ENCODE data around the gene C19orf81. TPM values are rescaled to one million over a fixed set of nuclear protein-coding genes. Genes with fewer than 3 reads are reported as not detected.

C19orf81 gene
- total and polyA plus RNA-seq, 2 of the 13 experiments (the other 11 are each of a cell fraction or from before 2014, with no cell fraction given): not detected

- CTCF ChIA-PET (ENCODE audit: low intra/inter-chr PET ratio, low total read pairs): no interaction called here
- BruUV-seq (replicated peaks): no TSS peak
- Histone ChIP-seq H3K9me3 (ENCODE audit: low read length) (peaks cover 3% of the 10 kb centered on the region; the same call in 1 of the 2 replicates), H2AFZ (ENCODE audit: low read length) (no peak overlapping the region), H3K79me2 (ENCODE audit: insufficient read depth, low read length) (no peaks in the 10 kb centered on the region), H3K36me3 (replicated peaks in 1 of 2; ENCODE audit: control insufficient read depth in 1 of 2, insufficient read depth in 2 of 2, low read length in 2 of 2) (no peaks in the 10 kb centered on the region), H3K9ac (ENCODE audit: insufficient read depth, low read depth, low read length) (no peak overlapping the region), H3K4me1 (ENCODE audit: insufficient read depth, low read length) (no peaks in the 10 kb centered on the region), H3K4me3 (replicated peaks in 1 of 3; ENCODE audit: insufficient read depth in 1 of 3, low read depth in 2 of 3, low read length in 3 of 3) (no peak overlapping the region), H3K4me2 (ENCODE audit: low read depth, low read length) (no peak overlapping the region), H4K20me1 (ENCODE audit: insufficient read depth, low read length) (no peaks in the 10 kb centered on the region), H3K27ac (ENCODE audit: extremely low read length, insufficient read depth, low read length) (no peak overlapping the region), H3K27me3 (ENCODE audit: control insufficient read depth in 1 of 2, insufficient read depth in 2 of 2, low read length in 2 of 2) (0 out of 5 replicates have a peak, but pooled peaks cover 0 to 5% of the 10 kb centered on the region in 2 experiments)
- DNase-seq (ENCODE audit: low spot score) (no peak), FAIRE-seq (no peak), ATAC-seq (no peak)
- 0% methylated on average over 6 of the region's 6 CpGs for WGBS (ENCODE audit: low lambda C conversion rate)
- intact Hi-C loops (cut with micrococcal nuclease; ENCODE audit: unreplicated experiment): no loop called here
- in situ Hi-C loops (cut with HindIII; ENCODE audit: extremely low pct_ligation_motif_present, low pct_unique_long_range_greater_than_20kb): no loop called here
- POLR2A ChIA-PET: no interaction called here
- no peak for TF ChIP-seq CREBL2 (CRISPR knock-in tag; IDR thresholded peaks at IDR 0.05; ENCODE audit: borderline replicate concordance)
- TF ChIP-seq NCOA5 (CRISPR knock-in tag; IDR thresholded peaks at IDR 0.05): no peak
- peak; percentile 73; the same call in 1 of the 2 replicates for TF ChIP-seq RAD51 (IDR thresholded peaks at IDR 0.05; ENCODE audit: borderline replicate concordance)
- no peak for TF ChIP-seq WIZ (CRISPR knock-in tag; IDR thresholded peaks at IDR 0.05)
- no peak for TF ChIP-seq KLF12 (CRISPR knock-in tag; IDR thresholded peaks at IDR 0.05; ENCODE audit: borderline replicate concordance)
These were observed 8.0 kb downstream of the C19orf81 start for GRCh38 chr19:50657222-50657669.

GRCh38 chr19:50657712-50658440 lies 8.6 kb downstream of the C19orf81 start:
- Histone ChIP-seq H3K9ac (ENCODE audit: insufficient read depth, low read depth, low read length) (no peak overlapping the region), H3K79me2 (ENCODE audit: insufficient read depth, low read length) (no peaks in the 10 kb centered on the region), H3K4me2 (ENCODE audit: low read depth, low read length) (no peak overlapping the region), H3K36me3 (replicated peaks in 1 of 2; ENCODE audit: control insufficient read depth in 1 of 2, insufficient read depth in 2 of 2, low read length in 2 of 2) (no peaks in the 10 kb centered on the region), H3K27me3 (ENCODE audit: control insufficient read depth in 1 of 2, insufficient read depth in 2 of 2, low read length in 2 of 2) (0 out of 5 replicates have a peak, but pooled peaks cover 0 to 5% of the 10 kb centered on the region in 2 experiments), H3K9me3 (ENCODE audit: low read length) (peaks cover 3% of the 10 kb centered on the region; the same call in 1 of the 2 replicates), H3K4me3 (replicated peaks in 1 of 3; ENCODE audit: insufficient read depth in 1 of 3, low read depth in 2 of 3, low read length in 3 of 3) (no peak overlapping the region), H2AFZ (ENCODE audit: low read length) (no peak overlapping the region), H4K20me1 (ENCODE audit: insufficient read depth, low read length) (no peaks in the 10 kb centered on the region), H3K4me1 (ENCODE audit: insufficient read depth, low read length) (no peaks in the 10 kb centered on the region), H3K27ac (ENCODE audit: extremely low read length, insufficient read depth, low read length) (no peak overlapping the region)
- 0 out of 2 replicates have a peak, but pooled peaks have one; percentile 36 for TF ChIP-seq GABPB1 (CRISPR knock-in tag; IDR thresholded peaks at IDR 0.05)
- TF ChIP-seq GABPA (IDR thresholded peaks at IDR 0.05; ENCODE audit: low read depth, low read length): no peak
- peak; percentile 43; the same call in 1 of the 2 replicates for TF ChIP-seq GABPA (CRISPR knock-in tag; IDR thresholded peaks at IDR 0.05; ENCODE audit: low read depth)
- TF ChIP-seq PRDM15 (CRISPR knock-in tag; IDR thresholded peaks at IDR 0.05): no peak
- TF ChIP-seq NFYB (CRISPR knock-in tag; IDR thresholded peaks at IDR 0.05): peak; percentile 26; the same call in 1 of the 2 replicates
- 34% methylated on average over 31 of the region's 38 CpGs for whole genome bisulfite sequencing (ENCODE audit: low lambda C conversion rate)
- FAIRE-seq: no peak
- BruUV-seq (replicated peaks): no TSS peak
- intact Hi-C loops (cut with micrococcal nuclease; ENCODE audit: unreplicated experiment) (no loop called here), in situ Hi-C loops (cut with HindIII; ENCODE audit: extremely low pct_ligation_motif_present, low pct_unique_long_range_greater_than_20kb) (no loop called here)
- peak; percentile 44 for DNase-seq (ENCODE audit: low spot score)
- ChIA-PET POLR2A (no interaction called here), CTCF (ENCODE audit: low intra/inter-chr PET ratio, low total read pairs) (no interaction called here)
- ATAC-seq: peak; percentile 76

All from HepG2 (cell line).